Omental fat pad (tissue), 4 donors: ENCODE results near the gene ZC3HAV1. TPM values are rescaled to one million over a fixed set of nuclear protein-coding genes. Genes with fewer than 3 reads are reported as not detected.

Experiments
- ATAC-seq: fragments of 150-250 bp; one replicate; pipeline ENCODE4 v1.9.1; 2016; ENCODE audit warnings: mild to moderate bottlenecking, moderate library complexity; ENCODE audit not compliant: low FRiP score
- DNase-seq: peaks from one replicate; pipeline ENCODE4 v3.0.0-alpha.2; 2019; ENCODE audit warnings: low spot score
- total RNA-seq, 4 donors: library from RNA; depleted of rRNA; stranded (reverse); fragments of >200 nt; gene quantifications; one replicate each; pipeline ENCODE4 v1.1.0, GENCODE V29; 2016
- TF ChIP-seq, protein P1 (sequence below), 3 donors: fragments of 450-650 bp; IDR thresholded peaks; one replicate each; pipeline ENCODE4 v1.5.1; 2016 to 2017; ENCODE audit warnings: antibody characterized with exemption in 3 of 3, mild to moderate bottlenecking in 3 of 3, moderate library complexity in 2 of 3

ZC3HAV1 gene
- total RNA-seq, 4 donors from 2014 or later = 31.3 to 58.8 (median 50.8) TPM

DNA sequence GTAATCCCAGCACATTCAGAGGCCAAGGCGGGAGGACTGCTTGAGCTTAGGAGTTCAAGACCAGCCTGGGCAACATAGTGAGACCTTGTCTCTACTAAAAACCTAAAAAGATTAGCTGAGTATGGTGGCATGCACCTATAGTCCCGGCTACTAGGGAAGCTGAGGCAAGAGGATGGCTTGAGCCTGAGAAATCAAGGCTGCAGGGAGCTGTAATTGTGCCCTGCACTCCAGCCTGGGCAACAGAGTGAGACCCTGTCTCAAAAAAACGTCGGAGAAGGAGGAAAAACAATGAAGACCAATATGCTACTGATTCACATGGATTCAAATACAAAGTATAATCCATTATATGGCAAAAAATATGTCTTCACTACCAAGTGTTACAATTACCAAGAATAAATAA is 87.2 kb downstream of the ZC3HAV1 start:
- DNase-seq (no peak), ATAC-seq (no peak)
- TF ChIP-seq, protein P1, sequence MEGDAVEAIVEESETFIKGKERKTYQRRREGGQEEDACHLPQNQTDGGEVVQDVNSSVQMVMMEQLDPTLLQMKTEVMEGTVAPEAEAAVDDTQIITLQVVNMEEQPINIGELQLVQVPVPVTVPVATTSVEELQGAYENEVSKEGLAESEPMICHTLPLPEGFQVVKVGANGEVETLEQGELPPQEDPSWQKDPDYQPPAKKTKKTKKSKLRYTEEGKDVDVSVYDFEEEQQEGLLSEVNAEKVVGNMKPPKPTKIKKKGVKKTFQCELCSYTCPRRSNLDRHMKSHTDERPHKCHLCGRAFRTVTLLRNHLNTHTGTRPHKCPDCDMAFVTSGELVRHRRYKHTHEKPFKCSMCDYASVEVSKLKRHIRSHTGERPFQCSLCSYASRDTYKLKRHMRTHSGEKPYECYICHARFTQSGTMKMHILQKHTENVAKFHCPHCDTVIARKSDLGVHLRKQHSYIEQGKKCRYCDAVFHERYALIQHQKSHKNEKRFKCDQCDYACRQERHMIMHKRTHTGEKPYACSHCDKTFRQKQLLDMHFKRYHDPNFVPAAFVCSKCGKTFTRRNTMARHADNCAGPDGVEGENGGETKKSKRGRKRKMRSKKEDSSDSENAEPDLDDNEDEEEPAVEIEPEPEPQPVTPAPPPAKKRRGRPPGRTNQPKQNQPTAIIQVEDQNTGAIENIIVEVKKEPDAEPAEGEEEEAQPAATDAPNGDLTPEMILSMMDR (IDR thresholded peaks at IDR 0.05) = no peak

DNA sequence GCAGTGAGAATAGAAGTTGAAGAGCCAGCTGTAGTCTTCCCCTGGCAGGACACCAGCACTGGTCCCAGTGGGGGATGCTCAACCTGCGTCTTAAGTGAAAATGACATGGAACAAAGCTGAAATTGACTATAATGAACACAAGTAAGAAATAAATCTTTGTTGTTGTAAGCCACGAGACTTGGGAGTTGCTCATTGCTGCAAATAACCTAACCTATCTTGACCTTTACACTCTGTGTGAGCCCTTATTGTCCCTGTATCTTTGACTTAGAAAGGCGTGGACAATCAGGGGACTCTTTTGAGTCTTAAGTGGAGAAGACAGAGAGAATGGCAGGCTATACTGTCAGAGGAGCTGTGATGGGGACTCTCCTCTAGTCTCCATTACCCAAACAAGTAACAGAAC is 90.6 kb downstream of the ZC3HAV1 start:
- no peak for ATAC-seq
- TF ChIP-seq, protein P1 (IDR thresholded peaks at IDR 0.05) = no peak
- no peak for DNase-seq

DNA sequence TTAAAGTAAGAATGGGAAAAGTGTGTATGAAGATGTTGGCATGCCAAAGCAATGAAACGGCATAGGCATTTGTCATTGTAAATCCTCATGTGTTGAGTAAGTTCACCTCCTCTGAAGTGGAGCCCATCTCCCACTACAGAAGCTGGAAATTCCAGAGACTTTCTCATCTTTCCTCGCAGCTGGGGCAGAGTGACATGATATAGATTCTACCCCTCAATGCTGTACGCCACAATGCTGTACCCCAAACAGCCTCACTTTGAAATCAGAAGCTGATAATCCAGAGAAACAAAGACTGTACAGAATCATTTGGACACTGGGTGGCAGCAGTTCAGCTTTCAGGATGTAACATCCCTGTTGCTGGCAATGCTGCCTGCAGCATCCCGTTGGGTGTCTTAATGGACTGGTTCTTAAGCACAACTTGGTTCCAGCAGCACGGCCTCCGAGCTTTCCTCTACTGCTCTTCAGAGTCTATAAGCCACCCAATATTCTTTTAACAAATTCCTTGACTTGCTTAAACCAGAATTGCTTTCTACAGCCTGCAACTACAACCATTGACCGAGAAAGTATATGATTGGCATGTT is 92.5 kb downstream of the ZC3HAV1 start:
- ATAC-seq (peak; percentile 81), DNase-seq (no peak)
- TF ChIP-seq, protein P1 (IDR thresholded peaks at IDR 0.05) = no peak

DNA sequence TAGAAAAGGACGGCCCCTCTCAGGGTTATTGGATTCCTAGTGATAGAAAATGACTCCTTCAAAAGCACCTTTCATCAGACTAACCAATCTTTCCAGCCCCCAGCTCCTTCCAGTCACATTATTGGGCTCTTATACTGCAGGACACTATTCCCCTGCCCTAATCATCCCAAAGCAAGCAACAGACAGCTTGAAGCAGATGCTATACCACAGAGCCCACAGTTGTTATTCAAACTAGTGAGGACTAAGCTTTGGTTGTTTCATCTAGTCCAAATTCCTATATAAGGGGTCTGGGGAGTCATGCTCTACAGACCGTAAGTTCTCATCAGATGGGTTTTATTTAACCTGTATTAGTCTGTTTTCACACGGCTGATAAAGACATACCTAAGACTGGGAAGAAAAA is 98.1 kb downstream of the ZC3HAV1 start:
- no peak for ATAC-seq
- no peak for DNase-seq
- TF ChIP-seq, protein P1 (IDR thresholded peaks at IDR 0.05) = no peak

DNA sequence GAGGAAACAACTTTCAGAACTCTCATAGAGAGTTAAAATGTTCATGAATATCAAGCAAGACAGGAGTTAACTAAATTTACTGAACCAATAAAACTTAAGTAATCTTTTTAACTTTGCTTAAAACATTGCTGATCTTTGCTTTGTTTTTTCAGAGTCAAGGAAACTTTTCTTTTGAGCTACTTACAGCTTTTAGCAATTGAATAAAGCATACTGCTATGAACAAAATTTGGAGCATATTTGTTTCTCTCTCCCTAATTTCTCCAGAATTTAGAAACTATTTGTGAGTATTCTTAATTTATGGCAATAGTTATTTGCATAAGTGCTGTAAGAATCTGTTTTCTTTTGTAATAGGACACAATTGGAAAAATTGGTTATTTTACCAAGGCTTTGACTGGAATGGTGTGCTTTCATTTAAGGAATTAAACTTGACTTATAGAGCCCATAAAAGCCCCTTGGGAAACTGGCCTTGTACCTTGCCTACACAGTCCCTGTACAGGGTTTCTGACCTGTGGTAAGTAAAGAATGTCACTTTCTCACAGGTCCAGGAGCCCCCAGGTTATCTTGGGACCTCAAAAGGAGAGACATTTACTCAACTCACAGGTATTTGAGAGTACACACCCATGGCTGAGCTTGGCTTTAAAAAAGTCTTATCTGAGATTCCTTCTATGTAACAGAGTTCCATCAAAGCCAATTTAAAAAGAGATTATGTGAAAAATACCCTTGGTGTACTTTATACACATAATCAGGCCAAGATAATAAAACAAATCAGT is 105.0 kb downstream of the ZC3HAV1 start:
- TF ChIP-seq, protein P1 (IDR thresholded peaks at IDR 0.05) = no peak
- ATAC-seq (no peak), DNase-seq (no peak)

DNA sequence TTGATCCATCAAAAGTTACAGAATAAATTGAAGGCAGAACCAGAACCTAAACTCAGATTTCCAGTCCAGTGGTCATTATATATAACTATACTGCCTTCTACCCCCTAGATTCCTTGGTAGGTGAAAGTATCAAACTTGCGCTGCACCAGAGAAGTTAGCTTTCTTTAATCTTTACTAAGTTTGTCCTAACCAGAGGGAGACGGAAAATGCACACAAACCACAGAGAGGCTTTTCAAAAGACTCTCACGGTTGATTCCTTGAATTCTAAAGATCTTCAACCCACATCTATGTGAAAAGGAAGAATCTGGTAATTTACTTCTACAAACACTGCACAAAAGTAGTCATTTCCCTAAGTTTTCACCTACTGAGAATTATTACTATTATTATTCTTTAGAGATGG is 110.1 kb downstream of the ZC3HAV1 start:
- TF ChIP-seq, protein P1 (IDR thresholded peaks at IDR 0.05) = no peak
- no peak for ATAC-seq
- DNase-seq = no peak

Other genes with a start within 250 kb of the ZC3HAV1 start
- gene KIAA1549, start 128.3 kb downstream of the ZC3HAV1 start, total RNA-seq = 1 to 10 TPM; 1.2 to 1.6 (median 1.4) TPM
- gene ZC3HAV1L, start 73.7 kb downstream of the ZC3HAV1 start, total RNA-seq = 10 to 100 TPM; 16.8 to 23.3 (median 18.0) TPM
- 10 to 100 TPM in 2 of 4 donors, 1 to 10 TPM in 2; 7.8 to 18.0 (median 9.8) TPM for gene UBN2, start 121.5 kb upstream of the ZC3HAV1 start, total RNA-seq
- 10 to 100 TPM in 3 of 4 donors, 1 to 10 TPM in 1; 4.1 to 23.6 (median 13.7) TPM for gene FMC1, start 231.6 kb upstream of the ZC3HAV1 start, total RNA-seq